SK-N-SH treated with all-trans-retinoic acid at 6 μM for 48 hours (cell line): Measurements from ENCODE around the gene CHTF18.

ENCODE experiments used
- ATAC-seq: fragments of 200-7000 bp; cut with Tn5 transposase; 3 replicates; pipeline ENCODE4 v1.9.1; 2020; ENCODE audit warnings: mild to moderate bottlenecking, moderate library complexity
- ARNTL ChIP-seq: fragments of 450-650 bp; formaldehyde crosslinking; IDR thresholded peaks from 2 replicates; pipeline ENCODE4 v1.5.0; 2020; ENCODE audit warnings: low read depth, mild to moderate bottlenecking, moderate library complexity, borderline replicate concordance
- BACH2 ChIP-seq: fragments of 250-450 bp; sonication (Bioruptor Pico); IDR thresholded peaks from 2 replicates; pipeline ENCODE4 v1.9.0; 2021; ENCODE audit warnings: mild to moderate bottlenecking, borderline replicate concordance
- CREB5 ChIP-seq: fragments of 250-450 bp; sonication (Bioruptor Pico); IDR thresholded peaks from 2 replicates; pipeline ENCODE4 v1.5.1; 2020; ENCODE audit warnings: low read depth, mild to moderate bottlenecking, moderate library complexity
- CSDC2 ChIP-seq: fragments of 250-450 bp; sonication (Bioruptor Pico); IDR thresholded peaks from 2 replicates; pipeline ENCODE4 v1.5.0; 2020; ENCODE audit warnings: mild to moderate bottlenecking, moderate library complexity
- ESRRG ChIP-seq: fragments of 250-450 bp; sonication (Bioruptor Pico); IDR thresholded peaks from 2 replicates; pipeline ENCODE4 v1.6.1; 2021; ENCODE audit warnings: mild to moderate bottlenecking
- GLIS3 ChIP-seq: fragments of 250-450 bp; sonication (Bioruptor Pico); IDR thresholded peaks from 2 replicates; pipeline ENCODE4 v1.5.0; 2020; ENCODE audit warnings: mild to moderate bottlenecking, moderate library complexity
- ISL1 ChIP-seq: fragments of 250-450 bp; sonication (Bioruptor Pico); IDR thresholded peaks from 2 replicates; pipeline ENCODE4 v2.1.2; 2022; ENCODE audit warnings: mild to moderate bottlenecking, moderate library complexity
- OSR1 ChIP-seq: fragments of 250-450 bp; sonication (Bioruptor Pico); IDR thresholded peaks from 2 replicates; pipeline ENCODE4 v1.8.0; 2022; ENCODE audit warnings: moderate library complexity, mild to moderate bottlenecking, inconsistent platforms
- PATZ1 ChIP-seq: fragments of 250-450 bp; sonication (Bioruptor Pico); IDR thresholded peaks from 2 replicates; pipeline ENCODE4 v1.8.0; 2020; ENCODE audit warnings: mild to moderate bottlenecking, moderate library complexity, borderline replicate concordance
- POU6F1 ChIP-seq: fragments of 250-450 bp; sonication (Bioruptor Pico); IDR thresholded peaks from 2 replicates; pipeline ENCODE4 v1.8.0; 2021; ENCODE audit warnings: low read depth, mild to moderate bottlenecking, moderate library complexity, borderline replicate concordance
- PPARA ChIP-seq: fragments of 250-450 bp; sonication (Bioruptor Pico); IDR thresholded peaks from 2 replicates; pipeline ENCODE4 v1.5.0; 2020; ENCODE audit warnings: mild to moderate bottlenecking, borderline replicate concordance
- RARB ChIP-seq: fragments of 250-450 bp; sonication (Bioruptor Pico); IDR thresholded peaks from 2 replicates; pipeline ENCODE4 v1.8.0; 2021; ENCODE audit warnings: mild to moderate bottlenecking, moderate library complexity
- SNAI2 ChIP-seq: fragments of 250-450 bp; sonication (Bioruptor Pico); IDR thresholded peaks from 2 replicates; pipeline ENCODE4 v1.5.0; 2020; ENCODE audit warnings: mild to moderate bottlenecking, moderate library complexity
- TCF4 ChIP-seq: fragments of 250-450 bp; sonication (Bioruptor Pico); IDR thresholded peaks from 2 replicates; pipeline ENCODE4 v1.8.0; 2021; ENCODE audit warnings: mild to moderate bottlenecking, moderate library complexity, borderline replicate concordance
- TOX ChIP-seq: fragments of 250-450 bp; sonication (Bioruptor Pico); IDR thresholded peaks from 2 replicates; pipeline ENCODE4 v1.8.0; 2021; ENCODE audit warnings: mild to moderate bottlenecking, moderate library complexity, borderline replicate concordance
- TSHZ2 ChIP-seq: fragments of 250-450 bp; sonication (Bioruptor Pico); IDR thresholded peaks from 2 replicates; pipeline ENCODE4 v1.5.0; 2020; ENCODE audit warnings: mild to moderate bottlenecking, moderate library complexity
- ZC3H10 ChIP-seq: fragments of 250-450 bp; sonication (Bioruptor Pico); IDR thresholded peaks from 2 replicates; pipeline ENCODE4 v1.5.1; 2021; ENCODE audit warnings: mild to moderate bottlenecking, moderate library complexity
- ZFP3 ChIP-seq: fragments of 250-450 bp; sonication (Bioruptor Pico); IDR thresholded peaks from 2 replicates; pipeline ENCODE4 v1.5.0; 2020; ENCODE audit warnings: mild to moderate bottlenecking, moderate library complexity
- ZFP30 ChIP-seq: fragments of 450-650 bp; formaldehyde crosslinking; IDR thresholded peaks from 2 replicates; pipeline ENCODE4 v1.5.0; 2022; ENCODE audit warnings: mild to moderate bottlenecking, moderate library complexity
- ZNF565 ChIP-seq: fragments of 450-650 bp; formaldehyde crosslinking; conservative IDR thresholded peaks from 2 replicates; pipeline ENCODE4 v1.5.0; 2020; ENCODE audit warnings: low read depth, mild to moderate bottlenecking, moderate library complexity
- ZNF70 ChIP-seq: fragments of 450-650 bp; formaldehyde crosslinking; IDR thresholded peaks from 2 replicates; pipeline ENCODE4 v1.5.0; 2020; ENCODE audit warnings: mild to moderate bottlenecking, moderate library complexity

CHTF18 gene

GRCh38 chr16:788399-789126, at the start of gene CHTF18:
TSS of gene CHTF18 (plus strand) at chr16:788620. CDS start at chr16:788685, 65 bp downstream.
- peak; percentile 82 for ATAC-seq

GRCh38 chr16:739560-740458, 48.6 kb upstream of the CHTF18 start:
- TF ChIP-seq ZNF565: no peak
- no peak for TF ChIP-seq GLIS3 (CRISPR knock-in tag)
- TF ChIP-seq ISL1: no peak
- TF ChIP-seq OSR1 (CRISPR knock-in tag): no peak
- TF ChIP-seq CREB5 (CRISPR knock-in tag): no peak
- no peak for TF ChIP-seq PPARA (CRISPR knock-in tag)
- TF ChIP-seq ESRRG: no peak
- no peak for TF ChIP-seq CSDC2
- TF ChIP-seq TOX (CRISPR knock-in tag): no peak
- TF ChIP-seq ZFP3: no peak
- TF ChIP-seq RARB (CRISPR knock-in tag): no peak
- no peak for TF ChIP-seq SNAI2 (CRISPR knock-in tag)
- TF ChIP-seq, all 23 proteins: peak for 0
- peak; percentile 53 for ATAC-seq

More at GRCh38 chr16:788399-789126, at the start of gene CHTF18:
- TF ChIP-seq ZNF70 (CRISPR knock-in tag) (no peak), PATZ1 (CRISPR knock-in tag) (no peak), OSR1 (CRISPR knock-in tag) (no peak), BACH2 (no peak), ESRRG (no peak), ARNTL (CRISPR knock-in tag) (no peak), TSHZ2 (CRISPR knock-in tag) (no peak), SNAI2 (CRISPR knock-in tag) (no peak)

- ATAC-seq: peak; percentile 49
- no peak for TF ChIP-seq TCF4 (CRISPR knock-in tag)
- TF ChIP-seq OSR1 (CRISPR knock-in tag): no peak
- TF ChIP-seq CSDC2: no peak
- TF ChIP-seq ZFP3: no peak
- no peak for TF ChIP-seq POU6F1 (CRISPR knock-in tag)
- TF ChIP-seq ZFP30: no peak
- no peak for TF ChIP-seq TOX (CRISPR knock-in tag)
- TF ChIP-seq ESRRG: no peak
- no peak for TF ChIP-seq ZC3H10
- no peak for TF ChIP-seq RARB (CRISPR knock-in tag)
- TF ChIP-seq ARNTL (CRISPR knock-in tag): no peak
- no peak for TF ChIP-seq SNAI2 (CRISPR knock-in tag)
- no peak for TF ChIP-seq ISL1
- TF ChIP-seq, all 23 proteins: peak for 0
Measured at GRCh38 chr16:740459-740763, 48.0 kb upstream of the CHTF18 start.
